Panc1 (cell line): ENCODE results near the gene CCN5.

Experiments
- POLR2AphosphoS5 ChIP-seq: IDR thresholded peaks from 2 replicates; pipeline ENCODE4 v1.6.1; 2012; ENCODE audit warnings: mild to moderate bottlenecking, low read depth, low read length, moderate library complexity
- TCF7L2 ChIP-seq: IDR thresholded peaks from 2 replicates; pipeline ENCODE4 v1.6.1; 2011; ENCODE audit warnings: mild to moderate bottlenecking, low read depth, low read length, inconsistent platforms
- TF ChIP-seq, protein P1 (sequence below): fragments of 450-650 bp; IDR thresholded peaks from 2 replicates; pipeline ENCODE4 v1.5.1; 2017; ENCODE audit warnings: mild to moderate bottlenecking
- TF ChIP-seq, protein P2 (sequence below), 2 experiments: IDR thresholded peaks; 2 replicates each; pipeline ENCODE4 v1.6.1; 2011 to 2012; ENCODE audit warnings: low read depth in 2 of 2, control low read depth in 1 of 2, low read length in 1 of 2, mild to moderate bottlenecking in 1 of 2, moderate library complexity in 1 of 2; ENCODE audit not compliant: insufficient read depth in 1 of 2

DNA sequence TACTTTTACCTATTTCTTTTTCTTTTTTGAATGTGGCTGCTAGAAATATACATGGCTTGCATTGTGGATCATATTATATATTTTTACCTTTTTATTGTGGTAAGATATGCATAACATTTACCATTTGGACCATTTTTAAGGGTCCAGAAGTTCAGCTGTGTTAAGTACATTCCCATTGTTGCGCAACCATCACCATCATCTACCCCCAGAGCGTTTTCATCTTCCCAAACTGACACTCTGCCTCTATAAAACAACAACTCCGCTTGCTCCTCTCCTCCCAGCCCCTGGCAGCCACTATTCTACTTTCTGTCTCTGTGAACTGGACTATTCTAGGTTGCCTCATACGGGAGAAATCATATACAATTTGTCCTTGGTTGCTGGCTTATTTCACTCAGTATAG lies 28.2 kb upstream of the CCN5 start:
- TF ChIP-seq, protein P1, sequence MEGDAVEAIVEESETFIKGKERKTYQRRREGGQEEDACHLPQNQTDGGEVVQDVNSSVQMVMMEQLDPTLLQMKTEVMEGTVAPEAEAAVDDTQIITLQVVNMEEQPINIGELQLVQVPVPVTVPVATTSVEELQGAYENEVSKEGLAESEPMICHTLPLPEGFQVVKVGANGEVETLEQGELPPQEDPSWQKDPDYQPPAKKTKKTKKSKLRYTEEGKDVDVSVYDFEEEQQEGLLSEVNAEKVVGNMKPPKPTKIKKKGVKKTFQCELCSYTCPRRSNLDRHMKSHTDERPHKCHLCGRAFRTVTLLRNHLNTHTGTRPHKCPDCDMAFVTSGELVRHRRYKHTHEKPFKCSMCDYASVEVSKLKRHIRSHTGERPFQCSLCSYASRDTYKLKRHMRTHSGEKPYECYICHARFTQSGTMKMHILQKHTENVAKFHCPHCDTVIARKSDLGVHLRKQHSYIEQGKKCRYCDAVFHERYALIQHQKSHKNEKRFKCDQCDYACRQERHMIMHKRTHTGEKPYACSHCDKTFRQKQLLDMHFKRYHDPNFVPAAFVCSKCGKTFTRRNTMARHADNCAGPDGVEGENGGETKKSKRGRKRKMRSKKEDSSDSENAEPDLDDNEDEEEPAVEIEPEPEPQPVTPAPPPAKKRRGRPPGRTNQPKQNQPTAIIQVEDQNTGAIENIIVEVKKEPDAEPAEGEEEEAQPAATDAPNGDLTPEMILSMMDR = no peak
- no peak for TF ChIP-seq POLR2AphosphoS5
- no peak for TF ChIP-seq TCF7L2
- TF ChIP-seq, protein P2, sequence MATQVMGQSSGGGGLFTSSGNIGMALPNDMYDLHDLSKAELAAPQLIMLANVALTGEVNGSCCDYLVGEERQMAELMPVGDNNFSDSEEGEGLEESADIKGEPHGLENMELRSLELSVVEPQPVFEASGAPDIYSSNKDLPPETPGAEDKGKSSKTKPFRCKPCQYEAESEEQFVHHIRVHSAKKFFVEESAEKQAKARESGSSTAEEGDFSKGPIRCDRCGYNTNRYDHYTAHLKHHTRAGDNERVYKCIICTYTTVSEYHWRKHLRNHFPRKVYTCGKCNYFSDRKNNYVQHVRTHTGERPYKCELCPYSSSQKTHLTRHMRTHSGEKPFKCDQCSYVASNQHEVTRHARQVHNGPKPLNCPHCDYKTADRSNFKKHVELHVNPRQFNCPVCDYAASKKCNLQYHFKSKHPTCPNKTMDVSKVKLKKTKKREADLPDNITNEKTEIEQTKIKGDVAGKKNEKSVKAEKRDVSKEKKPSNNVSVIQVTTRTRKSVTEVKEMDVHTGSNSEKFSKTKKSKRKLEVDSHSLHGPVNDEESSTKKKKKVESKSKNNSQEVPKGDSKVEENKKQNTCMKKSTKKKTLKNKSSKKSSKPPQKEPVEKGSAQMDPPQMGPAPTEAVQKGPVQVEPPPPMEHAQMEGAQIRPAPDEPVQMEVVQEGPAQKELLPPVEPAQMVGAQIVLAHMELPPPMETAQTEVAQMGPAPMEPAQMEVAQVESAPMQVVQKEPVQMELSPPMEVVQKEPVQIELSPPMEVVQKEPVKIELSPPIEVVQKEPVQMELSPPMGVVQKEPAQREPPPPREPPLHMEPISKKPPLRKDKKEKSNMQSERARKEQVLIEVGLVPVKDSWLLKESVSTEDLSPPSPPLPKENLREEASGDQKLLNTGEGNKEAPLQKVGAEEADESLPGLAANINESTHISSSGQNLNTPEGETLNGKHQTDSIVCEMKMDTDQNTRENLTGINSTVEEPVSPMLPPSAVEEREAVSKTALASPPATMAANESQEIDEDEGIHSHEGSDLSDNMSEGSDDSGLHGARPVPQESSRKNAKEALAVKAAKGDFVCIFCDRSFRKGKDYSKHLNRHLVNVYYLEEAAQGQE (IDR thresholded peaks at IDR 0.05; ENCODE audit: insufficient read depth in 1 of 2, low read depth in 2 of 2, low read length in 1 of 2) = no peak
